Muscle of leg (tissue), 11 donors: Measurements from ENCODE around the gene SERPINB6. TPM values are rescaled to one million over a fixed set of nuclear protein-coding genes. Genes with fewer than 3 reads are reported as not detected.
"Not testable (repeated sequence)": the region's sequence is repeated elsewhere in the genome, so short reads cannot be mapped to it uniquely, and the experiment has no call there.

Experiments used
- DNase-seq: peaks from one replicate; pipeline ENCODE4 v3.0.0; 2013
- H3K27ac ChIP-seq: one replicate; pipeline ENCODE4 v1.5.1; 2013; ENCODE audit warnings: mild to moderate bottlenecking, low read length, control low read depth
- H3K27me3 ChIP-seq: one replicate; pipeline ENCODE4 v1.6.1; 2013; ENCODE audit warnings: low read length; ENCODE audit not compliant: control insufficient read depth, insufficient read depth
- H3K36me3 ChIP-seq: one replicate; pipeline ENCODE4 v1.6.1; 2013; ENCODE audit warnings: low read length; ENCODE audit not compliant: control insufficient read depth, insufficient read depth
- H3K4me1 ChIP-seq: one replicate; pipeline ENCODE4 v1.6.1; 2013; ENCODE audit warnings: low read length; ENCODE audit not compliant: control insufficient read depth, insufficient read depth
- H3K4me3 ChIP-seq: one replicate; pipeline ENCODE4 v1.5.1; 2013; ENCODE audit warnings: low read length, control low read depth
- H3K9me3 ChIP-seq: replicated peaks from 2 replicates; pipeline ENCODE4 v1.6.1; 2013; ENCODE audit warnings: low read depth, low read length; ENCODE audit not compliant: control insufficient read depth
- WGBS: methylation state at CpG from one replicate; pipeline ENCODE4 v1.1.5; 2013; ENCODE audit warnings: missing lambda C conversion rate; ENCODE audit not compliant: insufficient coverage; 5-methylcytosine and 5-hydroxymethylcytosine counted together
- polyA plus RNA-seq, 8 donors: library from polyadenylated mRNA; unstranded; fragments of 120-200 nt; gene quantifications; one replicate each; pipeline versions ENCODE4 v1.2.1 to v1.2.3, GENCODE V29; 2013; ENCODE audit warnings: inconsistent platforms in 1 of 8, low replicate concordance in 1 of 8; ENCODE audit not compliant: insufficient read length in 8 of 8, insufficient read depth in 1 of 8
- total RNA-seq: library from RNA; stranded (reverse); fragments of 120-200 nt; gene quantifications from one replicate; pipeline ENCODE4 v1.2.4, GENCODE V29; 2013

SERPINB6 gene
- total and polyA plus RNA-seq, 9 donors = 55.3 to 101 (median 87.6) TPM

- Histone ChIP-seq H3K4me3 (no peak overlapping the region), H3K27ac (no peak overlapping the region)
Observed at GRCh38 chr6:2940010-2940850, 31.1 kb downstream of the SERPINB6 start.

GRCh38 chr6:2939315-2940009, 31.9 kb downstream of the SERPINB6 start:
- H3K36me3 ChIP-seq = no peaks in the 10 kb centered on the region
- no peak for DNase-seq

More at GRCh38 chr6:2940010-2940850, 31.1 kb downstream of the SERPINB6 start:
- no peak for DNase-seq
- no peaks in the 10 kb centered on the region for H3K9me3 ChIP-seq
- no peaks in the 10 kb centered on the region for H3K4me1 ChIP-seq
- 79% methylated on average over 20 of the region's 26 CpGs for WGBS
- no peaks in the 10 kb centered on the region for H3K36me3 ChIP-seq
- no peaks in the 10 kb centered on the region for H3K27me3 ChIP-seq

GRCh38 chr6:2938632-2939083, 32.7 kb downstream of the SERPINB6 start:
- H3K4me3 ChIP-seq = no peak overlapping the region
- WGBS = 86% methylated on average over 8 of the region's 9 CpGs
- H3K27ac ChIP-seq = no peak overlapping the region
- no peak for DNase-seq
- H3K27me3 ChIP-seq = no peaks in the 10 kb centered on the region
- H3K4me1 ChIP-seq = no peaks in the 10 kb centered on the region
- H3K36me3 ChIP-seq = no peaks in the 10 kb centered on the region
- H3K9me3 ChIP-seq = no peaks in the 10 kb centered on the region

More at GRCh38 chr6:2939315-2940009, 31.9 kb downstream of the SERPINB6 start:
- WGBS = 97% methylated on average over 34 of the region's 34 CpGs
- Histone ChIP-seq H3K9me3 (no peaks in the 10 kb centered on the region), H3K27me3 (no peaks in the 10 kb centered on the region), H3K4me1 (no peaks in the 10 kb centered on the region), H3K27ac (no peak overlapping the region), H3K4me3 (no peak overlapping the region)

GRCh38 chr6:2938004-2938631, 33.2 kb downstream of the SERPINB6 start:
- WGBS = 86% methylated on average over 10 of the region's 16 CpGs
- H3K9me3 ChIP-seq = no peaks in the 10 kb centered on the region
- H3K4me1 ChIP-seq = no peaks in the 10 kb centered on the region
- H3K4me3 ChIP-seq = no peak overlapping the region
- no peak for DNase-seq
- no peaks in the 10 kb centered on the region for H3K36me3 ChIP-seq
- H3K27ac ChIP-seq = no peak overlapping the region
- H3K27me3 ChIP-seq = no peaks in the 10 kb centered on the region

GRCh38 chr6:2937627-2938003, 33.8 kb downstream of the SERPINB6 start:
- Histone ChIP-seq H3K9me3 (no peaks in the 10 kb centered on the region), H3K27ac (no peak overlapping the region), H3K4me3 (no peak overlapping the region), H3K27me3 (no peaks in the 10 kb centered on the region), H3K4me1 (no peaks in the 10 kb centered on the region), H3K36me3 (no peaks in the 10 kb centered on the region)
- WGBS = 65% methylated on average over 2 of the region's 3 CpGs
- no peak for DNase-seq

- no peak overlapping the region for H3K27ac ChIP-seq
- H3K9me3 ChIP-seq = no peaks in the 10 kb centered on the region
- no peaks in the 10 kb centered on the region for H3K27me3 ChIP-seq
- no peak for DNase-seq
- no peak overlapping the region for H3K4me3 ChIP-seq
- H3K4me1 ChIP-seq = peaks cover 8% of the 10 kb centered on the region
- no peaks in the 10 kb centered on the region for H3K36me3 ChIP-seq
- WGBS = 96% methylated on average over 39 of the region's 44 CpGs
Observed at GRCh38 chr6:2935566-2936291, 35.6 kb downstream of the SERPINB6 start.

GRCh38 chr6:2934057-2934456, 37.3 kb downstream of the SERPINB6 start:
- H3K4me1 ChIP-seq = peaks cover 8% of the 10 kb centered on the region
- no CpG with 5 or more reads among the region's 1 CpG for WGBS

GRCh38 chr6:2932911-2933310, 38.5 kb downstream of the SERPINB6 start:
- not testable (repeated sequence) for DNase-seq, H3K9me3 ChIP-seq, H3K27ac ChIP-seq, H3K4me3 ChIP-seq, H3K4me1 ChIP-seq, H3K36me3 ChIP-seq, H3K27me3 ChIP-seq
- WGBS = no CpG with 5 or more reads among the region's 11 CpGs

More at GRCh38 chr6:2934057-2934456, 37.3 kb downstream of the SERPINB6 start:
- Histone ChIP-seq H3K9me3 (no peaks in the 10 kb centered on the region), H3K27ac (no peak overlapping the region), H3K36me3 (no peaks in the 10 kb centered on the region), H3K27me3 (no peaks in the 10 kb centered on the region), H3K4me3 (no peak overlapping the region)
- no peak for DNase-seq

- no peak overlapping the region for H3K27ac ChIP-seq
- H3K9me3 ChIP-seq = no peaks in the 10 kb centered on the region
- DNase-seq = peak; percentile 86
- WGBS = 11% methylated on average over 7 of the region's 11 CpGs
- no peaks in the 10 kb centered on the region for H3K27me3 ChIP-seq
- no peak overlapping the region for H3K4me3 ChIP-seq
- H3K36me3 ChIP-seq = no peaks in the 10 kb centered on the region
- peaks cover 8% of the 10 kb centered on the region for H3K4me1 ChIP-seq
Observed at GRCh38 chr6:2931970-2932748, 39.2 kb downstream of the SERPINB6 start.
